Gastroesophageal sphincter (tissue), 3 donors: ENCODE results near the gene SYNRG.

Experiments used
- CTCF ChIP-seq, 4 experiments: fragments of 200-600 bp in 2 of 4; fragments of 450-650 bp in 2 of 4; sonication (generic) in 1 of 4; IDR thresholded peaks; one replicate each; pipeline ENCODE4 v1.5.1; 2017 to 2019; ENCODE audit warnings: antibody characterized with exemption in 4 of 4, mild to moderate bottlenecking in 2 of 4, moderate library complexity in 2 of 4
- POLR2AphosphoS5 ChIP-seq: sonication (generic); formaldehyde crosslinking; IDR thresholded peaks from one replicate; pipeline ENCODE4 v1.6.1; 2017; ENCODE audit warnings: antibody characterized with exemption

GRCh38 chr17:37527249-37527851 lies 81.9 kb downstream of the SYNRG start:
- TF ChIP-seq CTCF (IDR thresholded peaks at IDR 0.05) (peak; percentile 14 to 47 (median 40)), POLR2AphosphoS5 (no peak)
